HG02642 (cell line): ENCODE measurements around the gene CNPPD1.

Experiments used
- ATAC-seq: cut with Tn5 transposase; IDR thresholded peaks from one replicate; pipeline ENCODE4 v1.9.1; 2021; ENCODE audit warnings: mild to moderate bottlenecking; ENCODE audit not compliant: unreplicated experiment, poor library complexity

Gene CNPPD1

DNA sequence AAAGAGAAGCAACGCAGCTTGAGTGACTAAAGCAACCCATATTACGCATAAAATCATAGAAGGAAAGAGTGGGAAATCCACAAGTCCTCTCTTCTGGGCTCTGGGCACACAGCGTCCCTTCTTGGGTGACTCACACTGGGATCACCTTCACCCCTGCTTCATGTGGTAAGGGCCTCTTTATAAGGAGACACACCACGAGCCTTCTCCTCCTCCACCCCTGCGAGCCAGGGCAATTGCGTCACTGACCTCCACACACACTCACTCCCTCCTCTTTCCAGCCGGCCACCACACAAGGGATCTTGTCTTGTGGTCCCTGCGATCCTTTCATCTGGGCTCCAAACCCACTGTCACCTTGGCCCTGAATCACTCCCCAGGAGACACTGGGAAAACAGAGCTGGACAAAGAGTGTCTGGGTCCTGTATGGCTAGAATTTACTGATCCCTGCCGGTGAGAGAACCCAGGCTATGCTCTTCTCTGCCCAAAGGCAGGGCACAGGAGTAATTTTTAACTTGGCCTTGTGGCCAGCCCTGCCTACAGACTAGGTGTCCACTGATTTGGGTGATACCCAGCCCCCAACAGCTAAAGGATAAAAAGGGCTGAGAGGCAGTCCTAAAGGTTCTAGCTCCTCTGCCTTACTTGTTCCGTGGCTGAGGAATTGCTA lies 51.4 kb downstream of the CNPPD1 start:
- ATAC-seq, result no peak

GRCh38 chr2:219124381-219125110 lies 52.2 kb downstream of the CNPPD1 start:
- ATAC-seq, result no peak

- no peak for ATAC-seq
Observed at GRCh38 chr2:219123356-219124135, 53.2 kb downstream of the CNPPD1 start.

DNA sequence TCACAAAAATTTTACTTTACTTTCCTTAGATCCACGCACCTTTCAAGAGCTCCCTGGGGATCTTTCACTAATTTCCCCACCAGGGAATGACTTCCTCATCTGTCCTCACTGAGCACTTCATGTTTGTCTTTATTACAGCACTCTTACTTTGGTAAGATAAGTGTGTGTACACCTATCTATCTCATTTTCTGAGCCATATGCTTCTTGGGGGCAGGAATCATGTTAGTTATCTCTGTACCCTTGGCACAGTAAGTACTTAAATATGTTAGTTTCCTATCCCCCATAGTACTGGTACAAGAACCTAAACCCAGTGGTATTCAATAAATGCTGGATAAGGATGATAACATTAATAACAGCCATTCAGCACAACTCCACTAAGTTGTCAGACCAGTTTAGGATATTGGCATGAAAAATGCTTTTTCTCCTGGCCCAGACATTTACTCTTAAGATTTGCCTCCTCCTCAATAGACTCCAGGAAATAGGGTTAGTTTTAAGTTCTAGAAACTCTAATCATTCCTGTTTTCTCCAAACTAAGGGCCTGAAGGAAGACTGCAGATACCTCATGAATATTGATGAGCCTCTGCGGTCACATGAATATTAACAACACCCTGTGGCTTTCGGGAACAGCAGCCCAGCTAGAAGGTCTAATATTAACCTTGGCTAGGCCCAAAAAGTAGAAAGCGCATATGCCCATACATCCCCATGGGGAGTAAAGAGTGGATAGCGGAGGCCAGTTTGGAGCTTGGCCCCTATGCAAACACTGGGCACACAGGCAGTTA lies 54.3 kb downstream of the CNPPD1 start:
- no peak for ATAC-seq
